Measurements from ENCODE around the gene NUTM2E. TPM values are rescaled to one million over a fixed set of nuclear protein-coding genes. Genes with fewer than 3 reads are reported as not detected.
"Not testable (repeated sequence)": the region's sequence is repeated elsewhere in the genome, so short reads cannot be mapped to it uniquely, and the experiment has no call there.

The NUTM2E gene
- total and polyA plus RNA-seq, 2 of the 4 experiments (the other 2 are of a cell fraction) = not detected

DNA sequence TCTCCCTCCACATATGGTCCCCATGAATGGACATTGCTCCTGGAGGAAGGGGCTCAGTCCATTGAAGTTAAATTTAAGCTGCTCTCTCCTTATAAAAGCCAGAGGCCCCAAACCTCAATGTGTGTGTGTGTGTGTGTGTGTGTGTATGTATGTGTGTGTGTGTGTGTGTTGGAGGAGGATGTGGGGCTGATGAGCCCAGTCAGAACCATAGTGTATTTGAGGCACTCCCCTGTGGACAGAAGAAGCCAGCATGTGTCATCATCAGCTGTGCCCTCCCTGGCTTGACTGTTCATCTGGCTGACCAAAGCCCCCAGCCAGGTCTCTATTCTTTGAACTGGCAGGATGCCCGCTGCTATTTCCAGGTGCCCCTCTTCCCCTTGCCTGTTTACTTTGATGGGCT lies 35.7 kb downstream of the NUTM2E start:
- H3K56ac ChIP-seq (ENCODE audit: extremely low read depth, insufficient read depth, low read length); H2BK5ac ChIP-seq (ENCODE audit: low read depth, low read length, poor library complexity, severe bottlenecking); H4K91ac ChIP-seq (ENCODE audit: insufficient read depth, low read depth, low read length); H3K9ac ChIP-seq (ENCODE audit: low read depth, low read length); H3K27ac ChIP-seq (ENCODE audit: insufficient read depth, low read length); DNase-seq; H3K18ac ChIP-seq (ENCODE audit: low read depth, low read length); H2BK20ac ChIP-seq (ENCODE audit: low read depth, low read length); H3K23ac ChIP-seq (ENCODE audit: low read depth, low read length); H2BK120ac ChIP-seq (ENCODE audit: low read depth, low read length); H4K20me1 ChIP-seq (ENCODE audit: insufficient read depth, low read length); H4K8ac ChIP-seq (ENCODE audit: low read depth in 2 of 2, low read length in 2 of 2); H3K27me3 ChIP-seq (ENCODE audit: control insufficient read depth, insufficient read depth, low read length); H3K4me3 ChIP-seq (ENCODE audit: insufficient read depth, low read depth, low read length); H3K4me1 ChIP-seq (ENCODE audit: control insufficient read depth, insufficient read depth, low read length); BruUV-seq (replicated peaks); H3K9me1 ChIP-seq (ENCODE audit: insufficient read depth, low read length); CTCF ChIA-PET; H2AFZ ChIP-seq (replicated peaks; ENCODE audit: low read length, poor library complexity); intact Hi-C loops (cut with micrococcal nuclease); H2AK5ac ChIP-seq (ENCODE audit: low read depth, low read length); ATAC-seq (ENCODE audit: low read depth); in situ Hi-C loops (cut with MboI; ENCODE audit: low sequenced_read_pairs); POLR2A ChIA-PET (ENCODE audit: unreplicated experiment); H2AK9ac ChIP-seq (replicated peaks; ENCODE audit: low read depth, low read length, poor library complexity); H3K4me2 ChIP-seq (ENCODE audit: low read depth, low read length); H3K9me3 ChIP-seq (ENCODE audit: control insufficient read depth, insufficient read depth, low read length); H3K36me3 ChIP-seq (ENCODE audit: control insufficient read depth, insufficient read depth, low read length); H3K4ac ChIP-seq (ENCODE audit: low read depth, low read length); dilution Hi-C loops (cut with HindIII; ENCODE audit: low sequenced_read_pairs, unreplicated experiment); H3K79me1 ChIP-seq (ENCODE audit: low read depth in 1 of 2, low read length in 2 of 2); H3K14ac ChIP-seq (replicated peaks; ENCODE audit: low read depth, low read length); H2BK15ac ChIP-seq (ENCODE audit: low read depth, low read length); H4K5ac ChIP-seq (ENCODE audit: low read depth, low read length): not testable (repeated sequence)
- WGBS, 2 experiments (ENCODE audit: extremely low coverage in 2 of 2, insufficient read length in 1 of 2) = no CpG with 5 or more reads among the region's 1 CpG

DNA sequence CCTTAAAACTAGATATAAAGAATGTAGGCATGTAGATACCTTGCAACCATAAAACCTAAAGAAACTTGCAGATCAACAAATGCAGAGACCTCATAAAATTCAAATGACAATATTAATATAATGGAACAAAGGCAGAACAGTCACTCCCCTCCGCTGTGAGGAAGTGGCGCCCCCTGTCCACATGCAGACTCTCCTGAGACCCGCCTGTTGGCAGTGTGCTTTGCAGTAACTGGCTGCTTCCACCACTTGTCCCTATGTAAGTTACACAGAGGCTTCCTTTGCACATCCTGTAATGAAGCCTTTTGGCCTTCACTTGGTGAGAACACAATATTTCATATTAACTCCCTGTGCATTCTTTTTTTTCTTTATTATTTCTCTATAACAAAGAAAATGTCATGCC lies 36.3 kb downstream of the NUTM2E start:
- CTCF ChIA-PET; H3K27ac ChIP-seq (ENCODE audit: insufficient read depth, low read length); dilution Hi-C loops (cut with HindIII; ENCODE audit: low sequenced_read_pairs, unreplicated experiment); H2AK9ac ChIP-seq (replicated peaks; ENCODE audit: low read depth, low read length, poor library complexity); H3K4me3 ChIP-seq (ENCODE audit: insufficient read depth, low read depth, low read length); H3K36me3 ChIP-seq (ENCODE audit: control insufficient read depth, insufficient read depth, low read length); H2BK5ac ChIP-seq (ENCODE audit: low read depth, low read length, poor library complexity, severe bottlenecking); H2BK15ac ChIP-seq (ENCODE audit: low read depth, low read length); H3K9me1 ChIP-seq (ENCODE audit: insufficient read depth, low read length); H2BK120ac ChIP-seq (ENCODE audit: low read depth, low read length); H3K4me2 ChIP-seq (ENCODE audit: low read depth, low read length); intact Hi-C loops (cut with micrococcal nuclease); POLR2A ChIA-PET (ENCODE audit: unreplicated experiment); H4K20me1 ChIP-seq (ENCODE audit: insufficient read depth, low read length); H3K27me3 ChIP-seq (ENCODE audit: control insufficient read depth, insufficient read depth, low read length); in situ Hi-C loops (cut with MboI; ENCODE audit: low sequenced_read_pairs); H3K4ac ChIP-seq (ENCODE audit: low read depth, low read length); H2AK5ac ChIP-seq (ENCODE audit: low read depth, low read length); H3K9me3 ChIP-seq (ENCODE audit: control insufficient read depth, insufficient read depth, low read length); H3K23ac ChIP-seq (ENCODE audit: low read depth, low read length); ATAC-seq (ENCODE audit: low read depth); H3K18ac ChIP-seq (ENCODE audit: low read depth, low read length); H3K4me1 ChIP-seq (ENCODE audit: control insufficient read depth, insufficient read depth, low read length); H4K91ac ChIP-seq (ENCODE audit: insufficient read depth, low read depth, low read length); DNase-seq; H2BK20ac ChIP-seq (ENCODE audit: low read depth, low read length); H4K8ac ChIP-seq (ENCODE audit: low read depth in 2 of 2, low read length in 2 of 2); H3K14ac ChIP-seq (replicated peaks; ENCODE audit: low read depth, low read length); H3K79me1 ChIP-seq (ENCODE audit: low read depth in 1 of 2, low read length in 2 of 2); H3K9ac ChIP-seq (ENCODE audit: low read depth, low read length); H2AFZ ChIP-seq (replicated peaks; ENCODE audit: low read length, poor library complexity); H4K5ac ChIP-seq (ENCODE audit: low read depth, low read length); BruUV-seq (replicated peaks); H3K56ac ChIP-seq (ENCODE audit: extremely low read depth, insufficient read depth, low read length): not testable (repeated sequence)
- WGBS, 2 experiments (ENCODE audit: extremely low coverage in 2 of 2, insufficient read length in 1 of 2) = no CpG with 5 or more reads among the region's 3 CpGs
